RPMI8226 (cell line): Measurements from ENCODE around the gene KRTAP22-1.

Experiments used
- DNase-seq: peaks from one replicate; pipeline ENCODE4 v3.0.0-alpha.2; 2015

Gene KRTAP22-1

GRCh38 chr21:30600787-30601186 lies at the start of gene KRTAP22-1:
TSS of gene KRTAP22-1 (plus strand) at chr21:30601087.
- DNase-seq, result no peak

GRCh38 chr21:30552782-30553181 lies 48.1 kb upstream of the KRTAP22-1 start:
- no peak for DNase-seq

- DNase-seq, result no peak
These were observed 45.8 kb upstream of the KRTAP22-1 start for GRCh38 chr21:30555095-30555494.

- DNase-seq, result no peak
These were observed 39.5 kb upstream of the KRTAP22-1 start, which contains the start of gene KRTAP19-7 for GRCh38 chr21:30561264-30561895. TSS of gene KRTAP19-7 (minus strand) at chr21:30561314. CDS start at chr21:30561289, 25 bp downstream.

GRCh38 chr21:30561957-30562356 lies 38.9 kb upstream of the KRTAP22-1 start:
- no peak for DNase-seq

- DNase-seq, result no peak
These were observed 37.8 kb upstream of the KRTAP22-1 start for GRCh38 chr21:30563072-30563471.

- DNase-seq, result no peak
These were observed 37.3 kb upstream of the KRTAP22-1 start for GRCh38 chr21:30563630-30564029.

- DNase-seq, result no peak
These were observed 33.3 kb upstream of the KRTAP22-1 start for GRCh38 chr21:30567617-30568016.

GRCh38 chr21:30577766-30578165 lies 23.1 kb upstream of the KRTAP22-1 start:
- no peak for DNase-seq

- DNase-seq, result no peak
These were observed 21.5 kb upstream of the KRTAP22-1 start for GRCh38 chr21:30579346-30579745.

GRCh38 chr21:30580132-30580531 lies 20.8 kb upstream of the KRTAP22-1 start:
- DNase-seq, result no peak

- DNase-seq, result no peak
These were observed 18.0 kb upstream of the KRTAP22-1 start for GRCh38 chr21:30582870-30583269.

GRCh38 chr21:30590297-30590696 lies 10.6 kb upstream of the KRTAP22-1 start, which contains the start of gene KRTAP22-2:
TSS of gene KRTAP22-2 (minus strand) at chr21:30590397.
- no peak for DNase-seq

- no peak for DNase-seq
These were observed 8.7 kb upstream of the KRTAP22-1 start, which contains the start of gene KRTAP6-3 for GRCh38 chr21:30592140-30592539. TSS of gene KRTAP6-3 (plus strand) at chr21:30592440. CDS start at chr21:30592446, 6 bp downstream.

- DNase-seq, result no peak
These were observed 2.1 kb upstream of the KRTAP22-1 start, which contains the start of gene KRTAP6-2 for GRCh38 chr21:30598802-30599201. TSS of gene KRTAP6-2 (minus strand) at chr21:30598902. CDS start at chr21:30598874, 28 bp downstream.

GRCh38 chr21:30605968-30606367 lies 5.1 kb downstream of the KRTAP22-1 start:
- DNase-seq, result no peak

- DNase-seq, result no peak
These were observed 11.2 kb downstream of the KRTAP22-1 start for GRCh38 chr21:30612132-30612531.

- no peak for DNase-seq
These were observed 12.9 kb downstream of the KRTAP22-1 start, which contains the start of gene KRTAP6-1 for GRCh38 chr21:30613836-30614235. TSS of gene KRTAP6-1 (minus strand) at chr21:30613930. CDS start at chr21:30613904, 26 bp downstream.

- no peak for DNase-seq
These were observed 14.3 kb downstream of the KRTAP22-1 start for GRCh38 chr21:30615199-30615598.

- DNase-seq, result no peak
These were observed 15.2 kb downstream of the KRTAP22-1 start, which contains the start of gene KRTAP20-1 for GRCh38 chr21:30616125-30616524. TSS of gene KRTAP20-1 (plus strand) at chr21:30616425. CDS start at chr21:30616455, 30 bp downstream.

GRCh38 chr21:30620080-30620479 lies 19.2 kb downstream of the KRTAP22-1 start:
- no peak for DNase-seq

- DNase-seq, result no peak
These were observed 19.6 kb downstream of the KRTAP22-1 start, which contains the start of gene KRTAP20-4 for GRCh38 chr21:30620522-30620921. TSS of gene KRTAP20-4 (plus strand) at chr21:30620627.

GRCh38 chr21:30623362-30623761 lies 22.5 kb downstream of the KRTAP22-1 start:
- no peak for DNase-seq

- no peak for DNase-seq
These were observed 24.7 kb downstream of the KRTAP22-1 start for GRCh38 chr21:30625449-30626165.
